NCI-H1092 treated with DMSO at 0.1 percent for 48 hours (cell line): ENCODE measurements around the gene APOF.
A peak's percentile ranks its signal among the peaks of the same experiment; 100 is the strongest.
"Not testable (repeated sequence)": the region's sequence is repeated elsewhere in the genome, so short reads cannot be mapped to it uniquely, and the experiment has no call there.

Experiments used
- DNase-seq: peaks from one replicate; lab custom pipeline; 2025; lab: John Stamatoyannopoulos, UW

The APOF gene

GRCh38 chr12:56332512-56333196, 30.0 kb downstream of the APOF start:
- no peak for DNase-seq

DNA sequence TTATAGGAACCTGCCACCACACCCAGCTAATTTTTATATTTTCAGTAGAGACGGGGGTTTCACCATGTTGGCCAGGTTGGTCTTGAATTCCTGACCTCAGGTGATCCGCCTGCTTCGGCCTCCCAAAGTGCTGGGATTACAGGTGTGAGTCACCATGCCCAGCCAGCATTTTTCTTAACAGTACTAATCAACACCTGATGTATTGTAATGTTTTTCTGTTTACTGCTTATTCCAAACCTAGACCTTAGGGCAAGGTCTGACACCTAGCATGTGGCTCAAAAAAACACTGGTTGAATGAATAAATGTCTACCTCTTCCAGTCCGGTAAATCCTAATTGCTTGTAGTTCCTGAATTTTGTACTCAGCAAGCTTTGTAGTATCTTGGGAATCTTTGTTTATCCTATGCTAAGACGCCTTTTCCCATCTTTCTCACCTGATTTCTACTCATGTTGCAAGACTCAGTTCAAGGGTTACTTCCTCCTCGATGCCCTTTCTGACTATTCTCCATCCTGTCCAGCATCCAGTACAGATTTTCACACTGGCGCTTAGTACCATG, 31.6 kb downstream of the APOF start:
- no peak for DNase-seq

- DNase-seq: no peak
Measured at GRCh38 chr12:56326533-56326932, 36.1 kb downstream of the APOF start.

GRCh38 chr12:56326126-56326525, 36.5 kb downstream of the APOF start:
- no peak for DNase-seq

GRCh38 chr12:56324206-56324605, 38.5 kb downstream of the APOF start:
- no peak for DNase-seq

DNA sequence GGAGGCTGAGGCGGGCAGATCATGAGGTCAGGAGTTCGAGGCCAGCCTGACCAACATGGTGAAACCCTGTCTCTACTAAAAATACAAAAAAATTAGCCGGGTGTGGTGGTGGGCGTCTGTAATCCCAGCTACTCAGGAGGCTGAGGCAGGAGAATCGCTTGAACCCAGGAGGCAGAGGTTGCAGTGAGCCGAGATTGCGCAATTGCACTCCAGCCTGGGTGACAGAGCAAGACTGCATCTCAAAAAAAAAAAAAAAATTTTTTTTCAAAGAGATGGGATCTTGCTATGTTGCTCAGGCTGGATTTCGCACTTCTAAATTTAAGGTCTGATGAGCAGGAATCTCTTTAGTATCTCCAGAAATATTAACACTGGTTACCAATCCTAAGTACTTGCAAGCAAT, 41.0 kb downstream of the APOF start:
- DNase-seq: not testable (repeated sequence)

GRCh38 chr12:56321027-56321426, 41.6 kb downstream of the APOF start:
- no peak for DNase-seq

- DNase-seq: no peak
Measured at GRCh38 chr12:56317675-56318074, 45.0 kb downstream of the APOF start.

DNA sequence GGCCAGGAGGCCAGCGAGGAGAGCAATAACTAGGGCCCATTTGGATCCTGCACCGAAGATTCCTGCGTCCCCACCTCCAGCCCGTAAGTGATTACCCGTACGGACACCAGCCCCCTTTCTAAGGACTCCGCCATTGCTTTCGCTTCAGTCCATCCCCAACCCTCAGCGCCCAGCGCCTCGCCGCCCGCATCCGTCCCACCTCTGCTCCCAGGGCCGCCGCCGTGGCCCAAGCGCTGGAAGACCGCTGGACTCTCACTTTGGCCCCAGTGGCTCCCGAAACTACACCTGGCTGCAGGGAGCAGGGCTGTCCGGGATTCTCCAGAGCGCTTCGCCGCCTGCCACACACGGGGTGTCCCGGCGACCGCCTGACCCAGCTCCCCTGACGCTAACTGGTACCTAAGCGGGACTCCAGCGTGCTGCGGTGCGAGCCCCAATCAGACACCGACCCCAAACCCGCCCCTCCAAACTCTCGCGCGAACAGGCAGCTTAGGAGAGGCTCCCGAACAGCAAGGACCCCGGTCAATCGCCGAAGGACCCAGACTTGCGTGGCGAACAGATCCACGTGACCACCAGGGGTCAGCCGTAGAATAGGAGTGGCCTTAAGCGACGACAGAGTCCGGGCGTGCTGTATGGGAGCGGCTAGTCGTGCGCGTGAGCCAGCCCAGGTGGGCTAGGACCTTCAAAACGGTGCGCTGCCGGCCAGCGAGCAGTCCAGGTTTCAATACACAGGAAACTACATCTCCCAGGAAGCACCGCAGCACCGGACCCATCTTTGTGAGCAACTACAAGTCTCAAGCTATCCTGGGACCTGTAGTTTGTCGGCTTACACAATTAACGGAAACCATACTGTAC, 46.8 kb downstream of the APOF start, which contains the start of gene CNPY2:
Gene CNPY2, minus strand, starts transcription at position 367 of the 852 bp plus-strand sequence. CDS start 771 bp downstream, outside the sequence.
- DNase-seq: peak; percentile 97

DNA sequence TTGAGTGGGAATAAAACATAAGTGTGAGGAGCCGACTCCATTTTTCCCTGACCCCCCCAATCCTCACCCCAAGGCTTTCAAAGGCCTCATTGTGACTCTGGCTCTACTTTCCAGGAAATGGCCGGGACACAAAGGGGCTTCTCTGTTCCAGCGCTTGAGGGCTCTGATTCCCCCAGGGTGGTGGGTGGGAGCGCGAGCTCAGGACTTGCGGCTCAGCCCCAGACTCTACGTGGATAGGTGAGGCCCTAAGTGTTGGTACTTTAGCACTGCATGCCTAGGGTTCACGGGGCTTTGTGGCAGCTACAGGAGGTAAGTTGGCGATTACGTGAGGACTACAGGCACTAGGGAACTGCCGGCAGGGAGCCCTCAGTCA, 47.4 kb downstream of the APOF start:
- no peak for DNase-seq

DNA sequence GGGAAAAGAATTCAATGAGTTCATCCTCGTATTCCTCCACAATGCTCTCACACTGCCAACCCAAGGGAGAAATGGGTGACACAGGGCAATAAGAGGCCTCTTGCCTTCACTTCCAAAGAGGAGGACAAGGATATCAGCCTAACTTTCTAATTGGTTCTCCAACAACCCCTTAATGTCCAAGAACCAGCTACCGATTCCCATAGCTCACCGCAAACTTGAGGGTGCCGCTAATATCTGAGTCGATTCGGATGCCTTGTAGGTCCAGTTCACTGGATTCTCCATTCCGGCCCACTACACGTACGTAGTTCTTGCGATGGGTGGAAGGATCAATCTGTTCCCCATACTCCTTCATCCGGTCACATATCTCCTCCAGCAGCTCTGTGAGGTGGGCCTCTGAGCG, 51.7 kb downstream of the APOF start:
- DNase-seq: no peak
